Motor neuron (in vitro differentiated cells): Measurements from ENCODE around the gene MPV17L2. TPM values are rescaled to one million over a fixed set of nuclear protein-coding genes. Genes with fewer than 3 reads are reported as not detected.

Source experiments
- ATAC-seq, 8 experiments: fragments of 200-7000 bp; cut with Tn5 transposase; replicated peaks in 6 of 8; 2 replicates each; pipeline ENCODE4 v1.8.0; 2021; ENCODE audit warnings: mild to moderate bottlenecking in 8 of 8, moderate library complexity in 8 of 8
- H3K27ac ChIP-seq, 2 donors: fragments of 250-450 bp; sonication (Bioruptor Pico); 2 replicates each; pipeline ENCODE4 v1.9.0; 2021; ENCODE audit warnings: antibody characterized with exemption in 2 of 2, mild to moderate bottlenecking in 2 of 2, moderate library complexity in 1 of 2
- H3K4me1 ChIP-seq, 2 donors: fragments of 250-450 bp; sonication (Bioruptor Pico); replicated peaks in 1 of 2; 2 replicates each; pipeline ENCODE4 v1.6.1; 2021; ENCODE audit warnings: antibody characterized with exemption in 2 of 2, mild to moderate bottlenecking in 2 of 2, moderate library complexity in 1 of 2
- H3K4me3 ChIP-seq, 5 donors: fragments of 250-450 bp; sonication (Bioruptor Pico); 2 replicates each; pipeline ENCODE4 v1.9.0; 2021; ENCODE audit warnings: antibody characterized with exemption in 5 of 5, mild to moderate bottlenecking in 5 of 5, moderate library complexity in 4 of 5
- WGBS, 10 experiments: fragments of 450-650 bp; shearing (Covaris generic); methylation state at CpG; one replicate each; pipeline ENCODE4 v1.0.0; 2022; 5-methylcytosine and 5-hydroxymethylcytosine counted together
- in situ Hi-C, 9 experiments: fragments of 400-800 bp; cut with MboI; loops; one replicate each; pipeline ENCODE4 v1.15.0; 2021; ENCODE audit warnings: low sequenced_read_pairs in 9 of 9, low pct_unique_long_range_greater_than_20kb in 2 of 9; ENCODE audit not compliant: unreplicated experiment in 9 of 9
- total RNA-seq, 8 experiments: library from RNA; unstranded; fragments of 300-600 nt; gene quantifications; 2 replicates each; pipeline versions ENCODE4 v1.2.3 to v1.2.4, GENCODE V29; 2022

MPV17L2 gene
- 10 to 100 TPM in 4 of 8 experiments, 1 to 10 TPM in 4; 6.6 to 22.9 (median 11.1) TPM for total RNA-seq

GRCh38 chr19:18192673-18193387 is at the start of gene MPV17L2:
Gene MPV17L2, plus strand, starts transcription at chr19:18193218. Its CDS starts 64 bp downstream, at chr19:18193282.
- Histone ChIP-seq H3K27ac (peak within 1 kb of the TSS; percentile 77 to 83), H3K4me1 (peaks cover 10 to 14% of the 10 kb centered on the region in 2 donors), H3K4me3 (peak within 1 kb of the TSS; percentile 42 to 91 (median 67))
- peak; percentile 82 to 93 (median 92) for ATAC-seq
- in situ Hi-C loops: no loop called here
- WGBS, 10 experiments: 0 to 3% (median 0%) methylated on average over 2 to 27 of the region's 74 CpGs; no CpG with 5 or more reads in 3 of the 10 experiments

DNA sequence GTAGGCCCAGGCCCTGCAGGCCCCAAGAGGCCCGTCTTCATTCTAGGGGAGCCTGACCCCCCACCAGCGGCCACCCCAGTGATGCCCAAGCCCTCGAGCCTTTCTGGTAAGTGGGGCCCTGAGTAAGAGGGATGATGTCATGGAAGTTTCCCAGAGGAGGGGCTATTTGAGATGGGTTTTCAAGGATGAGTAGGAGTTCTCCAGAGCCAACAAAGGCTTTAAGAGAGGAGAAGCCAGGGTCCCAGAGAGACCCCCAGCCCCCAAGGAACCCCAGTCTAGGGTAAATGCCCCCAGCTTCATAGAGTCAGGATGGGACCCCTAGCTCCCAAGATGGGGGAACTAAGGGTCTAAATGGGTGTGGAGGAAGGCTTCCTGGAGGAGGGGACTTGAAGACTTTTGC is 49.1 kb upstream of the MPV17L2 start:
- 100% methylated on average over 1 of the region's 3 CpGs; no CpG with 5 or more reads in 9 of the 10 experiments for WGBS, 10 experiments
- Histone ChIP-seq H3K27ac (no peak overlapping the region), H3K4me1 (no peaks in the 10 kb centered on the region), H3K4me3 (no peak overlapping the region)
- ATAC-seq: no peak
- in situ Hi-C loops: no loop called here

DNA sequence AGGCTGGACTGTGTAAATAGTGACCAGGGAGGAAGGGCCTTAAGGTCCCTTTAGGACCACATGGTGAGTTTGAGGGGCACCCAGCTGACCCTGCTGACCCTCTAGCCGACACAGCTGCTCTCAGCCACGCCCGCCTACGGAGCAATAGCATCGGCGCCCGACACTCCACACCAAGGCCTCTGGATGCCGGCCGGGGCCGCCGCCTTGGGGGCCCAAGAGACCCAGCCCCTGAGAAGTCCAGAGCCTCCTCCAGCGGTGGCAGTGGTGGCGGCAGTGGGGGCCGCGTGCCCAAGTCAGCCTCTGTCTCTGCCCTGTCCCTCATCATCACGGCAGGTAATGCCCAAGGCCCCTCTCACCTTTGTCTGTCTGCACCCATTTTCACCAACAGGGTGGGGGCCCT is 48.7 kb upstream of the MPV17L2 start:
- no peak for ATAC-seq
- H3K4me3 ChIP-seq: no peak overlapping the region
- 88 to 100% (median 100%) methylated on average over 1 to 6 of the region's 16 CpGs; no CpG with 5 or more reads in 5 of the 10 experiments for WGBS, 10 experiments

DNA sequence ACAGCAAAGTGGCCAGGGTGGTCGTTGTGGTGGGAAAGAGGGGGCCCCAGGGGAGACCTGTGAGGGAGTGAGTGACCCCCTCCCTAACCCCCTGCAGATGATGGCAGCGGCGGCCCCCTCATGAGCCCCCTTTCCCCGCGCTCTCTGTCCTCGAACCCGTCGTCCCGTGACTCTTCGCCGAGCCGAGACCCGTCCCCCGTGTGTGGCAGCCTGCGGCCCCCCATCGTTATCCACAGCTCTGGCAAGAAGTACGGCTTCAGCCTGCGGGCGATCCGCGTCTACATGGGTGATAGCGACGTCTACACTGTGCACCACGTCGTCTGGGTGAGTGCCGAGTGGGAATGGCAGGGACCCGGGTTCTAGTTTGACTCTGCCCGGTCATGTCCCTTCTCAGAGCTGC is 48.1 kb upstream of the MPV17L2 start:
- Histone ChIP-seq H3K4me1 (no peaks in the 10 kb centered on the region), H3K27ac (no peak overlapping the region), H3K4me3 (no peak overlapping the region)
- WGBS, 10 experiments: 60 to 100% (median 100%) methylated on average over 1 of the region's 28 CpGs; no CpG with 5 or more reads in 7 of the 10 experiments
- in situ Hi-C loops: no loop called here
- ATAC-seq: no peak

More for the DNA sequence above, 48.7 kb upstream of the MPV17L2 start:
- Histone ChIP-seq H3K4me1 (no peaks in the 10 kb centered on the region), H3K27ac (no peak overlapping the region)
- in situ Hi-C loops: no loop called here

- no peak for ATAC-seq
- Histone ChIP-seq H3K4me3 (no peak overlapping the region), H3K4me1 (no peaks in the 10 kb centered on the region), H3K27ac (no peak overlapping the region)
- 73 to 100% (median 100%) methylated on average over 2 to 4 of the region's 19 CpGs; no CpG with 5 or more reads in 7 of the 10 experiments for WGBS, 10 experiments
- in situ Hi-C loops: no loop called here
Observed at GRCh38 chr19:18145391-18145999, 47.5 kb upstream of the MPV17L2 start.

DNA sequence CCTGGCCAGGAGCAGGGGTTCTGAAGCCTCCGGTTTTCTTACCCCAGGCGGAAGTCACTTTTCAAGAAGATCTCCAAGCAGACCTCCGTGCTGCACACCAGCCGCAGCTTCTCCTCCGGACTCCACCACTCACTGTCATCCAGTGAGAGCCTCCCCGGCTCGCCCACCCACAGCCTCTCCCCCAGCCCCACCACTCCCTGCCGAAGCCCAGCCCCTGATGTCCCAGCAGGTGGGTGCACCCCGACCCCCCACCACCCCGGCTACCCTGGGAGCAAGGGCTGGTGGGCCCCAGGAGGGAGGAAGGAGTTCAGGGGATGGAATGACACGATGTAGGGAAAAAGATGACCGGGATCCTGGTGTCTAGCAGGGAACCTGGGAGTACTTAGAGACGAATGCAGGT is 45.6 kb upstream of the MPV17L2 start:
- no peak for ATAC-seq
- peaks cover 0 to 7% of the 10 kb centered on the region in 2 donors for H3K4me1 ChIP-seq
- 87 to 100% methylated on average over 3 to 4 of the region's 13 CpGs; no CpG with 5 or more reads in 8 of the 10 experiments for WGBS, 10 experiments
- no peak overlapping the region for H3K27ac ChIP-seq
- in situ Hi-C loops: no loop called here
- no peak overlapping the region for H3K4me3 ChIP-seq

DNA sequence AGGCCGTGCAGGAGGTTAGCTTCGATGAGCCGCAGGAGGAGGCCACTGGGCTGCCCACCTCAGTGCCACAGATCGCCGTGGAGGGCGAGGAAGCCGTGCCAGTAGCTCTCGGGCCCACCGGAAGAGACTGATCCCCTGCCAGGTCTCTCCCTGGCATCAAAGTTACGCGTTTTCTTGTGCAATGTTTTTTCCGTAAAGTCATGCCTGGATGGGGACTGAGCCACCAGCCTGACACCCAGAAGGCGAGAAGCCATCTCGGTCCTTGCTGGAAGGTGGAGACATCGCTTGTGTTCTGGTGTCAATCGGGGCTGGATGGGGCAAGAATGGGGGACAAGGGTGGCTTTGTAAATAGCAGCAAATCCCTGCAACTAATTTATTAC is 43.4 kb upstream of the MPV17L2 start:
- no peak for ATAC-seq
- Histone ChIP-seq H3K4me3 (no peak overlapping the region), H3K27ac (no peak overlapping the region), H3K4me1 (peaks cover 0 to 10% of the 10 kb centered on the region in 2 donors)
- in situ Hi-C loops: no loop called here
- 65 to 100% (median 87%) methylated on average over 1 to 6 of the region's 16 CpGs; no CpG with 5 or more reads in 4 of the 10 experiments for WGBS, 10 experiments

- H3K27ac ChIP-seq: no peak overlapping the region
- no peak for ATAC-seq
- H3K4me1 ChIP-seq: peaks cover 0 to 10% of the 10 kb centered on the region in 2 donors
- 51 to 97% (median 83%) methylated on average over 2 to 11 of the region's 18 CpGs; no CpG with 5 or more reads in 3 of the 10 experiments for WGBS, 10 experiments
- no peak overlapping the region for H3K4me3 ChIP-seq
- in situ Hi-C loops: no loop called here
Observed at GRCh38 chr19:18150776-18151624, 42.0 kb upstream of the MPV17L2 start.

GRCh38 chr19:18152442-18152816 is 40.6 kb upstream of the MPV17L2 start:
- Histone ChIP-seq H3K4me1 (peaks cover 3 to 18% of the 10 kb centered on the region in 2 donors), H3K4me3 (peak overlapping the region; percentile 32 to 90 (median 56)), H3K27ac (peak overlapping the region; percentile 91)
- WGBS, 10 experiments: 0 to 4% (median 1%) methylated on average over 4 to 16 of the region's 22 CpGs; no CpG with 5 or more reads in 4 of the 10 experiments
- in situ Hi-C loops: no loop called here
- ATAC-seq: peak; percentile 43 to 73 (median 64)

DNA sequence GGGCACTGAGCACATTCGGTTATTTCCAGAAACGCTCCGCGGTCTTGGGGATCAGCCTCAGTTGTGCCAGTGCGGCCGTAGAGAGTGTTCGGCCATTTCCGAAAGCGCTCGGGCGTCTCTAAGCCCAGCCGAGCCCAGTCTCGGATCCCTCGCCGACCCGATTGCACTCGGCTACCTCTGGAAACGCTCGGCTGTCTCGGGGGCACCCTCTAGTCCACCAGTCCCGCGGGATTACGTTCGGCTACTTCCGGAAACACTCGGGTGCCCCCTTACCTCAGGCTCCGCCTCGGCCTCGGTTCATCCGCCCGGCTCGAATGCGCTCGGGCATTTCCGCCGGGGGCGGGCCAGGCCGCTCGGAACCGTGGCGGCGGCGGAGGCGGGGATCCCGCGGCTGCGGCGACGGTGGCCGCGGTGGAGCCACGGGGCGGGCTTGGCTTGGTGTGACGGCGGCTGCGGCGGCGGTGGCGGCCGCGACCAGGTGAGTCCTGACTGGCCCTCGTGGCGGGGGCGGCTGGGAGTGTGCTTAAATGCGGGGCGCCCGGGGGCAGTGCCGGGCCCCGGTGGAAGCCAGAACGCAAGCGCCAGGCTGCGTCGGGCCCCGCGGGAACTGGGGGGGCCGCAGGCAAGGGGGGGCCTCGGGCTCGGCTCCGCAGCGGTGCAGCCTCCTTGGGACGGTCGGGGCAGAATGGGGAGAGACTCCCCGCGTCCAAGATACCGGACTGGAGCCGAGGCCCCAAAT is 40.0 kb upstream of the MPV17L2 start, which contains the start of gene PIK3R2:
TSS of gene PIK3R2 (plus strand) at position 347 of the 739 bp plus-strand sequence. CDS start 2,717 bp downstream, outside the sequence.
- peaks cover 8 to 21% of the 10 kb centered on the region in 2 donors for H3K4me1 ChIP-seq
- peak within 1 kb of the TSS; percentile 52 to 90 (median 66) for H3K4me3 ChIP-seq
- ATAC-seq: peak; percentile 77 to 89 (median 86)
- WGBS, 10 experiments: 0% methylated on average over 1 to 4 of the region's 86 CpGs; no CpG with 5 or more reads in 8 of the 10 experiments
- peak within 1 kb of the TSS; percentile 91 for H3K27ac ChIP-seq
- in situ Hi-C loops: no loop called here

DNA sequence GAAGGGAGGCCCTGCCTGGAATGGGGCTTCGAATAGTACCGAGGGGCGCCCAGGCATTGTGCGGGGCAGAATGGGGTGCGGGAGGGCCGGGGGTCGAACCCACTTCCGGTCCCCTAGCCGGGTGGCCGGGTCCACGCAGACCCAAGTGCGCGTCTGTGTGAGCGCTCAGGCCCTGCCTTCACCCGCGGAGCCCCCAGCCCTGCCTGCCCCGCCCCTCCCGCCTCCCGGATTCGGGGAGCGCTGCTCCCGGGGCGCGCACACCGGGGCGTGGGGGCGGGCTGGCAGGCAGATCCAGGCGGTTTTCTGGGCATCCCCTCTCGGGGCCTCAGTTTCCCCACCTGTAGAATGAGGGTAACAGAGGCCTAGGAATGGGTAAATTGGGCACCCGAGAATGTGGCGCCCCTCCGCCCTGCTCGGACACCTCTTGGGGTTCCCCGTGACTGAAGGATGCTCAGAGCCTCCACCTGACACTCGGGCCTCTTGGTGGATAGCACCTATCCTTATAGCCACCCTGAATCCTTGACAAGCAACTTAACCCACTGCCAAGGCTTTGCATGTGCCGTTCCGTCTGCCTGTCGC is 39.4 kb upstream of the MPV17L2 start:
- H3K4me1 ChIP-seq: peaks cover 13 to 25% of the 10 kb centered on the region in 2 donors
- 0 to 2% (median 0%) methylated on average over 1 to 11 of the region's 38 CpGs; no CpG with 5 or more reads in 6 of the 10 experiments for WGBS, 10 experiments
- ATAC-seq: peak in 1 of 8 experiments; percentile 1
- H3K4me3 ChIP-seq: peak overlapping the region; percentile 52 to 90 (median 66)
- in situ Hi-C loops: no loop called here
- H3K27ac ChIP-seq: peak overlapping the region; percentile 71 to 82
